Ascending aorta (tissue), 2 donors: ENCODE data around the gene CTNNA2. TPM values are rescaled to one million over a fixed set of nuclear protein-coding genes. Genes with fewer than 3 reads are reported as not detected.

ENCODE experiments used
- DNase-seq, 2 donors: peaks; one replicate each; pipeline ENCODE4 v3.0.0-alpha.2; 2019; ENCODE audit warnings: low spot score in 2 of 2
- H3K27ac ChIP-seq, 2 donors: fragments of 200-600 bp; sonication (generic); one replicate each; pipeline ENCODE4 v1.5.1; 2016 to 2017; ENCODE audit warnings: mild to moderate bottlenecking in 1 of 2
- H3K27me3 ChIP-seq: fragments of 200-600 bp; sonication (generic); one replicate; pipeline ENCODE4 v1.5.1; 2017
- H3K36me3 ChIP-seq, 2 donors: fragments of 200-600 bp; sonication (generic); one replicate each; pipeline ENCODE4 v1.5.1; 2016
- H3K4me1 ChIP-seq, 2 donors: fragments of 200-600 bp; sonication (generic); one replicate each; pipeline ENCODE4 v1.5.1; 2016 to 2017; ENCODE audit warnings: mild to moderate bottlenecking in 1 of 2
- H3K4me3 ChIP-seq, 2 donors: fragments of 200-600 bp; sonication (generic); one replicate each; pipeline ENCODE4 v1.5.1; 2016 to 2017; ENCODE audit warnings: mild to moderate bottlenecking in 1 of 2
- H3K9me3 ChIP-seq, 2 donors: fragments of 200-600 bp; sonication (generic); one replicate each; pipeline ENCODE4 v1.5.1; 2016
- CTCF ChIP-seq, 3 experiments: fragments of 200-600 bp in 2 of 3; fragments of 450-650 bp in 1 of 3; sonication (generic) in 2 of 3; IDR thresholded peaks; one replicate each; pipeline ENCODE4 v1.5.1; 2016 to 2019; ENCODE audit warnings: antibody characterized with exemption in 3 of 3, mild to moderate bottlenecking in 1 of 3, moderate library complexity in 1 of 3
- intact Hi-C: fragments of 100-400 bp; cut with DNase I; formaldehyde crosslinking; loops from one replicate; pipeline ENCODE4 v1.15.1; 2023
- total RNA-seq: library from RNA; depleted of rRNA; stranded (reverse); fragments of >200 nt; gene quantifications from one replicate; pipeline ENCODE4 v1.1.0, GENCODE V29; 2016

The CTNNA2 gene
- total RNA-seq, 1 donor from 2014 or later: not detected

- Histone ChIP-seq H3K36me3 (no peaks in the 10 kb centered on the region), H3K27me3 (no peaks in the 10 kb centered on the region), H3K9me3 (no peaks in the 10 kb centered on the region), H3K27ac (no peak overlapping the region), H3K4me1 (no peaks in the 10 kb centered on the region), H3K4me3 (no peak overlapping the region)
- intact Hi-C loops: no loop called here
- no peak for DNase-seq
- no peak for TF ChIP-seq CTCF (IDR thresholded peaks at IDR 0.05)
Measured at GRCh38 chr2:79903222-79904000, 390.6 kb downstream of the CTNNA2 start.

- intact Hi-C loops: no loop called here
- no peaks in the 10 kb centered on the region for H3K27me3 ChIP-seq
- H3K4me1 ChIP-seq: no peaks in the 10 kb centered on the region
- H3K27ac ChIP-seq: no peak overlapping the region
- TF ChIP-seq CTCF (IDR thresholded peaks at IDR 0.05): no peak
- H3K9me3 ChIP-seq: no peaks in the 10 kb centered on the region
- no peak overlapping the region for H3K4me3 ChIP-seq
- no peaks in the 10 kb centered on the region for H3K36me3 ChIP-seq
- no peak for DNase-seq
Measured at GRCh38 chr2:79906139-79906890, 393.5 kb downstream of the CTNNA2 start.

GRCh38 chr2:79909521-79909920 is 396.7 kb downstream of the CTNNA2 start:
- H3K36me3 ChIP-seq: no peaks in the 10 kb centered on the region
- no peak for TF ChIP-seq CTCF (IDR thresholded peaks at IDR 0.05)
- no peak for DNase-seq
- intact Hi-C loops: no loop called here
- H3K9me3 ChIP-seq: no peaks in the 10 kb centered on the region
- H3K4me1 ChIP-seq: no peaks in the 10 kb centered on the region
- H3K27me3 ChIP-seq: no peaks in the 10 kb centered on the region
- no peak overlapping the region for H3K4me3 ChIP-seq
- H3K27ac ChIP-seq: no peak overlapping the region

- intact Hi-C loops: no loop called here
- DNase-seq: no peak
Measured at GRCh38 chr2:79910643-79911042, 397.8 kb downstream of the CTNNA2 start.

GRCh38 chr2:79915455-79915854 is 402.6 kb downstream of the CTNNA2 start:
- DNase-seq: no peak
- H3K27ac ChIP-seq: no peak overlapping the region
- TF ChIP-seq CTCF (IDR thresholded peaks at IDR 0.05): no peak

More at GRCh38 chr2:79910643-79911042, 397.8 kb downstream of the CTNNA2 start:
- Histone ChIP-seq H3K36me3 (no peaks in the 10 kb centered on the region), H3K9me3 (no peaks in the 10 kb centered on the region), H3K27me3 (no peaks in the 10 kb centered on the region), H3K27ac (no peak overlapping the region), H3K4me1 (no peaks in the 10 kb centered on the region), H3K4me3 (no peak overlapping the region)
- TF ChIP-seq CTCF (IDR thresholded peaks at IDR 0.05): no peak

More at GRCh38 chr2:79915455-79915854, 402.6 kb downstream of the CTNNA2 start:
- Histone ChIP-seq H3K4me1 (no peaks in the 10 kb centered on the region), H3K9me3 (no peaks in the 10 kb centered on the region), H3K27me3 (no peaks in the 10 kb centered on the region), H3K36me3 (no peaks in the 10 kb centered on the region), H3K4me3 (no peak overlapping the region)
- intact Hi-C loops: no loop called here
